Retina (tissue), 1 donor: ENCODE results near the gene HMX1.

Experiments
- DNase-seq: peaks from one replicate; pipeline ENCODE4 v3.0.0-alpha.2; 2016

HMX1 gene

GRCh38 chr4:8871417-8872401, at the start of gene HMX1:
TSS of gene HMX1 (minus strand) at chr4:8871839. CDS start at chr4:8871614, 225 bp downstream.
- DNase-seq, result peak; percentile 92

GRCh38 chr4:8920969-8921368, 49.3 kb upstream of the HMX1 start:
- DNase-seq, result no peak

- DNase-seq, result no peak
These were observed 48.8 kb upstream of the HMX1 start for GRCh38 chr4:8920289-8920965.

- DNase-seq, result no peak
These were observed 48.1 kb upstream of the HMX1 start for GRCh38 chr4:8919651-8920288.

DNA sequence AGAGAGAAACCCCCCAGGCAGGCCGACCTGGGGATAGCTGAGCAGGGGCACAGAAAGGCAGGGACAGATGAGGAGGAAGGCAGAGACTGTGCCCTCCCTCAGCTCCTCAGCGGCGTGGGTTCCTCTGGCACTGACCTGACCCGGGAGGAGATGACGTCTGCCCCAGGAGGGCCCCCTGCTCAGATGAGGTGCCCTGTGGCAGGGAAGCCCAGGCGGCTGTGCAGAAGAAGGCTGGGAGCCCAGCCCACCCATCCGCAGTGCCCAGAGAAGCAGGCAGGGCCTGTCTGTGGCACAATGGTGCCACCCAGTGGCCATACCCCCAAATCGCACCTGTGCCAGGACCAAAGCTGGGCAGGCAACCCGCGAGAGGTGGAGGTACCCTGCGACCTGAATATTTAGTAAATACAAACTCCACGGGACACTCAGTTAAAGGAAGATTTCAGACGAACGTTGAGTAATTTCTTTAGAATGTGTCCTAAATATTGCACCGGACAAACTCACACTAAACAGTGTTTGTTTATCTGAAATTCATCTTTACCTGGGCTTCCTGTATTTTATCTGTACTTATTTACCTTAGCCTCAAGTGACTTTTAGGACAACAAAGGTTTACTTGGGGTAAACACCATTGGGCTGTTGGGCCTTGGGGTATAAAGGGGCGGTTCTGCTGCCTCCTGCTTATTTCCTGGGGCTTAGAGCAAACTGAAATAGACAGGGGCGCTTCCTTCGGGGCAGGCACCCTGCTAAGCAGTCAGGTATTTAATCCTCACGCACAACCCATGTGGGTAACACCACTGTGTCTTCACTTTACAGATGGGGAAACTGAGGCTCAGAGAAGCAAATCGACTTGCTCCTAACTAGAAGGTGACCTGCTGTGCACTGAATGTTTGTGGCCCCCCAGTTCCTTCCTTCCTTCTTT, 46.5 kb upstream of the HMX1 start:
- DNase-seq, result peak; percentile 91

DNA sequence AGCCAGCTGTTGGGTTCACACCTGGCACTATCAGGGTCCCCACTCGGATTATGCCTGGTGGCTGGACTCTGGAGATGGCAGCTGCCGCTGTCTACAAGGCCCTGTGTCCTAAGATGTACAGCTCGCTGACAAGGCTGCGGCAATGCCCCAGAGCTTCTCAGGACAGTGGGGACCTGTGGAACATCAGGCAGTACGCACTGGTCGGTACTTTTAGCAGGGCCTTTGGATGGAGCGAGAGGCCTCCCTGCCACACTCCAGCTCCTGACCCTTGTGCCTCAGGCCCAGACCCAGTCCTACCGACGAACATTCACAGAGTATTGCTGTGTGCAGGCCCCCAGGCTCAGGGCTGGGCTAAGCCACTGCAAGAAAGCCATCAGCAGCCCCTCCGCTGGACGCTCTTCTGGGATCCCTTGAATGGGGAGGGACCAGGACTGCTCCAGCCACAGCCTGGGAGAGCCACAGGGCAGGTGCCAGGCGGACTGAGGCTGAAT, 45.7 kb upstream of the HMX1 start:
- no peak for DNase-seq

GRCh38 chr4:8916906-8917305, 45.3 kb upstream of the HMX1 start:
- no peak for DNase-seq

- DNase-seq, result no peak
These were observed 44.8 kb upstream of the HMX1 start for GRCh38 chr4:8916351-8916885.

- no peak for DNase-seq
These were observed 43.9 kb upstream of the HMX1 start for GRCh38 chr4:8915201-8916200.

DNA sequence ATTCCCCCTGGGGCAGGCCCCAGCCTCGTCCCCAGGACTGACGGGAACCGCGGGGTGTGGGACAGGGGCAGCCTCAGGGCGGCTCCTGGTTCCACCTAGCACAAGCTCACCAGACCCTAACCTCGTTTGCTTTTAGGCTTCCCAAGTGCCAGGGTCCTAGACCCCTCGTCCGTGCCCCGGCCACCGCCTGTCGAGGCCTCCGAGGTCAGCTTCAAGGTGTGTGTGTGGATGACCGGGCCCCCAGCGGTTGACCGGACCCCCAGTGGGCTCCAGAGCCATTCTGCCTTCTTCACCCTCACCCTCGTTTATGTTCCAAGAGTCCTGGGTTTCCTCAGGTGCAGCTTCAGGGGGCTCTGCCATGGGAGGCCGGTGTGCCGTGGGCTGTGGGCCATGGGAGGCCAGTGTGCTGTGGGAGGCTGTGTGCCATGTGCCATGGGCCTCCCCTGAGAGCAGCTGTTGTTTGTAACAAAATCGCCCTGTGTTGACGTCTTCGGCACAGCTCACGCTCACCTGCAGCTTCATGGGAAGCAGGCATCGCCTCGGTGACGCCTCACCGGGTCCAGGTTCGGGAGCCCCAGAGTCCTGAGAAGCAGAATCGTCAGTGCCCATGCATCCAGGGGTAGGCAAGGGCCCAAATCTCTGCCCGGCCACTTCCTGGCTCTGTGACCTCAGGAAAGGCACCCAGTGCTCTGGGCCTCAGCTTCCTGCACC, 43.0 kb upstream of the HMX1 start:
- no peak for DNase-seq

DNA sequence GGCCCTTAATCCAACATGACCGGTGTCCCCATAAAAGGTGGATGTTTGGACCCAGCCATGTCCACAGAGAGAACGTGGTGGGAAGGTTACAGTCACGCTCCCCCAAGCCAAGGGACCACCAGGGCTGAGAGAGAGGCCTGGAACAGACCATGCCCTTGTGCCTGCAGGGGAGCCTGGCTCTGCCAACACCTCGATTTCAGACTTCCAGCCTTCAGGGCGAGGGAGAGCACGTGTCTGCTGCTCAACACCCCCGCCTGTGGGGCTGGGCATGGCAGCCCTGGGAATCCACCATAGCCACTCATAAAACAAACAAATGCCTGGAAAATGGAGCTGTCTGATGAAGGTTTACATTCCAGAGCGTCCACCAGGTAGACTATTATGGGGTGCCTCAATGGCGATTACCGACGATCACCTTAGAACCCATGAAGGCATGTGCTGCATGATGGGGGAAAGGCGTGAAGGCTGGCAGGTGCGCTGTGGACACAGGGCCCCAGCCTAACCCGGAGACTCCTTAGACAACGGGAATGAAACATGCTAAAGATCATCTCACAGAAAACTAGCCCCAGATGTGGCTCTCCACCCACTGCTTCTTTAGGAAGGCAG, 42.3 kb upstream of the HMX1 start:
- DNase-seq, result no peak

DNA sequence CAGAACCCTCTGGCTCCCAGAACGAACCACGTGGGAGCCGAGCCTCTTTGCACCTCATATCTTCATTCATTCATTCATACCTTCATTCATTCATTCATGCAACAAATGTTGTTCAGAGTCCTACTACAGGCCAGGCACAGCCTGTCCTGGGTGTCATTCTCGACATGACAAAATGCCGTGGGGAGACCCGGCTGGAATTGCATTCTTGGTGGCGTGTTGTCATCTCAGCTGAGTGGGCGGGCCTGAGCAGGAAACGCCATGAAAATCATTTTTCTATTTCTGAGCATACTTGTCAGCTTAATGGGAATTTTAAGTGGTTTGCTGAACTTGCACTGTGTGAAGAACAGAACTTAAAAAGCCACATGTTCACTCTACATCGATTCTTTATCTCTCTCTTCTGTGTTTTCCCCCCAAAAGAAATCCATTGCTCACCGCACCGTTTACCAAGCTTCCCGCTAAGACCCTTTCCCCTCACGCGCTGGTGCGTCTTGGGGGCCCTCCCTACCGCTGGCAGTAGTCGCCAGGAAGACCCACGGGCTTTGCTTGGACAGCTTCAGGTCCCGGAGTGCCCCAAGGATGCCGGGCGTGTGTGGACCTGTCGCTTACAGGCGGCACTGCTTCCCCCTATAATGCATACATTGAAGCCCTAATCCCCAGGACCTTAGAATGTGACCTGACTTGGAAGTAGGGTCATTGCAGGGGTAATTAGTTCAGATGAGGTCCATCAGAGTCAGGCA, 41.6 kb upstream of the HMX1 start:
- DNase-seq, result no peak

DNA sequence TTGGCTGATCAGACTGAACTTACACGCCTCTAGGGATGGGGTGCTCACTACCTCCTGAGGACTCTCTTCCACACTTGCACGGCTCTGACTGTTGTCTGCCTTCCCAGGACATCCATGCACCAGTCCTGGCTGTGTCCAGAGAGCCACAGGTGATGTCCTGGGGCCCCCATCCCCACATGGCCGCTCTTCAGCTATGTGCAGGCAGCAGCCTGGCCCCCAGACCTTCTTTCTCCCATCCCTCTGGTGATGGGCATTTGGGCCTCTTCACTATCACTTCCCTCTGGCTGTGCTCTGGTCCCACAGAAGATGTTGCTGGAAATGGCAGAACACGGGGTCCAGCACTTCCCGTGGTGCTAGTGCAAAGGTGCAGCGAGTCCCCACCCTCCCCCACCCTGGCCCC, 40.9 kb upstream of the HMX1 start:
- no peak for DNase-seq

DNA sequence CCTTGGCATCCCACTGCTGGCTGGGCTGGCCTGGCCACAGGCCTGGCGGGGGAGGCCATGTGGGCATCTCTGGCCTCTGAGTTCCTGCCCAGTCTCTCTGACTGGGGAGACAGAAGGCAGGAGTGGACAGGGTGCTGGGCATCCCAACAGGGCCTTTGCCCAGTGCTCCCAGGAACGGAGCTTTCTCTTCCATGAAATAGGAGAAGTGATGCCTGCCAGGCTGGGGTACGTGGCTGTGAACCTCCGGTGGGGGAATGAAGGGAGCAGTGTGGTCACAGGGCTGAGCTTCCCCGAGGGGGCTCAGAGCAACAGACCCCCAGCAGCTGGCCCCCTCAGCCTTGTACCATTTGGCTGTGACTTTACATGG, 40.4 kb upstream of the HMX1 start:
- no peak for DNase-seq

DNA sequence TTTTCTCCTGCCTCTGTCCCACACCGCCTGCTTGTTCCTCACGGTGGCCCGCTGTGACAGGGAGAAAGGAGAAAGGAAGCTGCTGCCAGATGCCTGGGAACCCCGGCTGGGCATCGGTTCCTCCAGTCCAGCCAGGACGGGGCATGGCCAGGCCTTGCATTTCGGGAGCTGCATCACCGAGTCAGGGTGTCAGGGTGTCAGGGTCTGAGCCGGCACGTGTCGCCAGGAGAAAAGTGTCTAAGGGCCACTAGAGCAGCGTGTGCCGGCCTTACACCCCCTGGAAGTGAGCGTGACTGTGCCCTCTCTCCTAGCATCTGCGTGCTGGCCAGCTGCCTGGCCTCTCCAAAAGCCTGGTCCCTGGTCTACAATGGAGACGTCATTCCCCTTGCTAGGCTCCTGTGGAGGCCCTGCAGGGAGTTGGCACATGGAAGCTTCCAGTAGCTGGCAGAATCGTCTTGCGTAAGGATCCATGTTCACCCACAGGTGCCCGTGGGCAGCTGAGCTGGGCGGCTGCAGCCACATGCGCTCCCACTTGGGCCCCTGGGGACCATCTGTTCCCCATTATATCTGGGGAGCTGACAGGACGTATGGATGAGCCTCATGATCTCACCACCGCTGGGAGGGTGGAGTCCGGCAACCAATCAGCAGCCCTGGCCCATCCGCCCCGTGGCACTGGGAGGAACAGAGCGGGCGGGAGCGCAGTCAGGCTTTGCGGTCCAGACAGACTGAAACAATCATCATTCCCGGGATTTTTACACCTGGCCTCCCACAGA, 39.9 kb upstream of the HMX1 start:
- no peak for DNase-seq

DNA sequence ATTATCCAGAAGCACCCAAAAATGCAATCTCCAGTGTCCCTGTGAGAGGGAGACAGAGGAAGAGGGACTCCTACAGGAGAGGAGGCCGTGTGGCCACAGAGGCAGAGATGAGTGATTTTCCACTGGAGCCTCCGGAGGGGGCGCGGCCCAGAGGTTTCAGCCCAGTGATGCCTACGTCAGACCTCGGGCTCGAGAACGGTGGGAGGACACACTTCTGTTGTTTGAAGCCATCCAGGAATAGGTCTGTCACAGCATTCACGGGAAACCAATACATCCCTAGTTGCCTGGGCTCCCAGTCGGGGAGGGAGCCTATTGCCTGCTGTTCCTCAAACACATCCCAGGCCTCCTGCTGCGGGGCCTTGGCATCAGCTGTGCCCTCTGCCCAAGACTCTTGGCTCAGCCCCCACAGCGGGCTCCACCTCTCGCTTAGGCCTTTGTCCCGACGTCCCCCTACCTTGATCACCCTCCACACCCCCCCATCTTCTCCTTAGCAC, 39.2 kb upstream of the HMX1 start:
- no peak for DNase-seq

DNA sequence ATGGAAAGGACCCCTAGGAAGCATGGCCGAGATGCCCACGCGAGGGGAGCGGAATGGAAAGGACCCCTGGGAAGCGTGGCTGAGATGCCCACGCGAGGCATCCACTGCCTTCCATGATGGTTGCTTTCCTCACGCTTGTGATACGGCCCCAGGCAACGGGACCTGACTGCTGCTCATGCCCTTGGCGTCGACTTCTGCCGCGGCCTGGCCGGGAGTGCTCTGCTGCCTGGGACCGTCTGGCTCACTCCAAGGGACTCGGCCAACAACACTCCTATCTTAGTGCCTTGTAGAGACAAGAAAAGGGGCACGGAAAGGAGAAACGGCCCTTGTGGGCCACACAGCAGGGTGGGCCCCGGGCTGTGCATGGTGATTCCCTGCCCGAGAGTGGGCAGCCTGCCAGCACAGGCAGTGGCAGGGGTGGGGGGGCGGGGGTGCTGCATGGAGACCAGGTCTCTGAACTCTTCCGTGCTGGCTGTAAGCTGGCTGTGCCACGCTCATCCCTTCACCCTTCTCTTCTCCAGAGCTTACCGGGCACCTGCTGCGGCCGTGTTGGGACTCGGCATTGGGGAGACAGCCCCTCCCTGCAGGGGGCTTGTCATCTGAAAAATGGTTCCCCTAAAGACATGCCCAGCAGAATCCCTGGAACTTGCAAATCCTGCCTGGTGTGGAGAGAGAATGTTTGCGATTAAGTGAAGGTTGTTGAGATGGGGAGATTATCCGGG, 38.6 kb upstream of the HMX1 start:
- no peak for DNase-seq
